Measurements from ENCODE around the gene THBS3. TPM values are rescaled to one million over a fixed set of nuclear protein-coding genes. Genes with fewer than 3 reads are reported as not detected.
A peak's percentile ranks its signal among the peaks of the same experiment; 100 is the strongest.

Gene THBS3
- total and polyA plus RNA-seq, 2 of the 13 experiments (the other 11 are each of a cell fraction or from before 2014, with no cell fraction given) = 0.86 to 3.6 TPM

GRCh38 chr1:155208541-155209311, 1.0 kb upstream of the THBS3 start, which contains the start of gene MTX1 (continued):
- TF ChIP-seq MEIS2 (CRISPR knock-in tag; IDR thresholded peaks at IDR 0.05) (no peak; the same call in 1 of the 2 replicates), ZBTB49 (CRISPR knock-in tag; IDR thresholded peaks at IDR 0.05; ENCODE audit: borderline replicate concordance) (no peak), ZNF644 (CRISPR knock-in tag; IDR thresholded peaks at IDR 0.05; ENCODE audit: low read depth) (no peak), ZNF180 (CRISPR knock-in tag; IDR thresholded peaks at IDR 0.05; ENCODE audit: borderline replicate concordance, low read depth) (no peak), CTCF (CRISPR knock-in tag; IDR thresholded peaks at IDR 0.05) (no peak), ZFP62 (CRISPR knock-in tag; IDR thresholded peaks at IDR 0.05) (no peak), YY1 (IDR thresholded peaks at IDR 0.05; ENCODE audit: insufficient read depth, insufficient replicate concordance, low read depth, low read length) (peak; percentile 98), ZNF547 (CRISPR knock-in tag; IDR thresholded peaks at IDR 0.05) (no peak), ZBTB14 (CRISPR knock-in tag; IDR thresholded peaks at IDR 0.05) (no peak), NKX3-1 (CRISPR knock-in tag; IDR thresholded peaks at IDR 0.05) (no peak; the same call in 1 of the 2 replicates), ATF4 (CRISPR knock-in tag; IDR thresholded peaks at IDR 0.05) (no peak), POGK (CRISPR knock-in tag; conservative IDR thresholded peaks at IDR 0.05) (peak; percentile 42), BCL6 (CRISPR knock-in tag; IDR thresholded peaks at IDR 0.05) (no peak), ELF1 (CRISPR knock-in tag; IDR thresholded peaks at IDR 0.05) (peak; percentile 38; the same call in 1 of the 2 replicates), TSC22D2 (CRISPR knock-in tag; IDR thresholded peaks at IDR 0.05; ENCODE audit: borderline replicate concordance) (no peak), RBAK (CRISPR knock-in tag; IDR thresholded peaks at IDR 0.05) (no peak), CHD2 (IDR thresholded peaks at IDR 0.05; ENCODE audit: low read depth, low read length) (peak; percentile 65; the same call in 1 of the 2 replicates), ZNF724P (CRISPR knock-in tag; IDR thresholded peaks at IDR 0.05; ENCODE audit: borderline replicate concordance) (no peak), RNF219 (CRISPR knock-in tag; IDR thresholded peaks at IDR 0.05) (no peak)
